ENCODE data around the gene USP53.
"Not testable (repeated sequence)": the region's sequence is repeated elsewhere in the genome, so short reads cannot be mapped to it uniquely, and the experiment has no call there.

The USP53 gene

GRCh38 chr4:119328695-119329094 lies 116.2 kb downstream of the USP53 start:
- DNase-seq = no peak

DNA sequence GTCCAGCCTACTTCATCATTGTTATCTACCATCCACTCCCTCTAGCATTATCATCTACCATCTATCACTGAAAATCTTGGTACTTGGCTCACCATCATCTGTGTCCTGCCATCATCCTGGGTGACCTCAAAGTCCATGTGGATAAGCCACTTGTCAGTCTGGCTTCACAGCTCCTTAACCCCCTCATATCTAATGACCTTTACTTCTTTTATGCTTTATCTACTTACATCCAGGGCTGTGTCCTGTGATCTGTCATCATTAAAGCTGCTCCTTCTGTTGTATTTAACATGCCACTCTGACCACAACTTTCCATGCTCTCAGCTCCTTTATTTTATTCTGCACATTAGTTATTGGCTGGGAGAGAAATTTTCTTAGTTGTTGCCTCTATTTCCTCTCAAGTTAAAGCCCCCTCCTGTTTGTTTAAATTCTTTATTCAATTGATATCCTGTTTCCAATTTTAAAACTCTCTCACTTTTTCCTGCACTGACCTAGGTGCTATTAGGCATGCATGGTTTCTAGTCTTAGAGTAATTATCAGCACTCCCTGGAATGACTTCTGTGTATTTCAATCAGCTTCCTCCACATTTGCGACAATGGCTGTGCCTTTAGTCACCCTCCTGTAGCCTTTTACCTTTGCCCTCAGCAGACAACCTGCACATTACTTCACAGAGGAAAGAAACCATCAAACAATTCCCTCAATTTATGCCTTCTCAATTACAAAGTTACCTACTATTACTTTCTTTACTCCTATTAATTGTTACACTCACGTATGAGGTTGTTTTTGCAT lies 117.5 kb downstream of the USP53 start:
- no peak for DNase-seq

DNA sequence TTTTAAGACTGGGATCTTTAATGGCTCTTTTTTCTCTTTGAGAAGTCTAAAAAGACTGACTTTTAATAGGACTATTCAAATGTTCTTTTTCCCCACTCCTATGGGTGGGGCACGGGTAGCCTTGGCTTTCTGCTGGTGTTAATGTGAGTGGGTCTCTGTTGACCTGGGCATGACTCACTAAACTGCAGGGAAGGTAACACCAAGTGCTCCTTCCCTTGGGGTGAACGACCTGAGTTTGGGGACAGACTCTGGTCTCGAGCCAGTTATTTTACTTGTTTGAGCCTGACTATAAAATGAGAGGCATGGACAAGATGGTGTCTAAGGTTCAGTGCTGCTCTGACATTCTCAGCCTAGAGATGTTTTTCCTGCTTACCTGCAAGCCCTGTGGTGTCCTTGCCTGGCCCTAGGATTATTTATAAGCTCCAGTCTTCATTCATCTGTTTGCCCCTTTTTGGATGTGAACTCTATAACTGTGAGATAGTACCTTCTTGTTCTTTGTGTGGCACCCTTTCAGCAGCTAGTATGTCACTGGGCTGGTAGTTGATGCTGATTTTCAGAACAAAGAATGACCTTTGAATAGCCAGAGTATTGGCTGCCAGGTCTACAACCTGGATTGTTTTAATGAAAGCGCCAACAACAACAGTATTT lies 123.9 kb downstream of the USP53 start:
- DNase-seq = not testable (repeated sequence)

DNA sequence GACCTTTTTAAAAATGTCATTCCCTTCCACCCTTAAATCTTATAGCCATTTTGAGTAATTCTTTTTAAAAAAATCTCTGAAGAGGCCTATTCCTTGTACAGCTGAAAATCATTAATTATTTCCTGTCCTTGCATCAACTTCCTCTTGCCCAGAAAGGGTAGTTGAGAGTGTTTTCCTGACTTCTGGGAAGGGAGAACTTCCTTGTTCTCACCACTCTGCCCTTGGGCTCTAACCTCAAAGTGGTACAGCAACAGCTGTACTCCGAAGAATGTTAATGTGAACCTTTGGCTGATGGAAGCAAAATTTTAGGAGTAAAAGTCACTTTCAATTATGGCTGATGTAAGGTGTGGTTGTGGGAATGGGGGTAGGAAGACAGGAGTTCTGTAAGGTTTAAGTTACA lies 124.5 kb downstream of the USP53 start:
- DNase-seq = no peak

DNA sequence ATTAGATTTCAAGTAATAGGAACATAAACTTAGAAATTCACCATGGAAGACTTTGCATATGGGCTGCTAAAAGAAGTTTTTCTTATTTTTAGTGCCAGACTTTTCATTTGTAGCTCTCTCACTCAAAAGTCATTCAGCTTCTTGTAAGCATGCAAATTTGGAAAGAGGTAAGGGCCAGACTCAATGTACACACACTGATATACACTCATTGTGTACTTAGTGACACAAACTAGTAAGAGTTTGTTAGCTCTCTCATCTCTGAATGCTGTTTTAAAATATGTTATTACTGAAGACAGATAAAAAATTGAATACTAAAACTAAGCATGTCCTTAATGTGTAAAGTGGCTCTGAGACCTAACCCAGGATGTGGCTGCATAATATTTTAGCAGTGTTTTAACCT lies 127.4 kb downstream of the USP53 start:
- DNase-seq = not testable (repeated sequence)

DNA sequence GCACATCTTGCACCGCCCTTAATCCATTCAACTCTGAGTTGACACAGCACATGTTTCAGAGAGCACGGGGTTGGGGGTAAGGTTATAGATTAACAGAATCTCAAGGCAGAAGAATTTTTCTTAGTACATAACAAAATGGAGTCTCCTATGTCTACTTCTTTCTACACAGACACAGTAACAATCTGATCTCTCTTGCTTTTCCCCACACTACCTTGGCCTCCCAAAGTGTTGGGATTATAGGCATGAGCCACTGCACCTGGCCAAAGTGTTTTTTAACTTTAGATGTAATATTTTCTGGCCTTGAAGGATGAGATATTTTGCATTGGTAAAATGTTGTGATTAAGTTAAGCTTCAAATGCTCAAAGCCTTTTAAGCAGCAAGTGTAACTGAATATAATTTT lies 130.8 kb downstream of the USP53 start:
- not testable (repeated sequence) for DNase-seq
